Activated CD4-positive, alpha-beta T cell treated with anti-CD3 and anti-CD28 coated beads, Interleukin-2, amount 10 ng/mL, durations not matched to agents 7 days and 5 days (primary cell): ENCODE data around the gene SLCO2A1. TPM values are rescaled to one million over a fixed set of nuclear protein-coding genes. Genes with fewer than 3 reads are reported as not detected.
A peak's percentile ranks its signal among the peaks of the same experiment; 100 is the strongest.

Source experiments
- CTCF ChIA-PET: fragments of 350-600 bp; sonication (Branson Sonifier 250); formaldehyde crosslinking; loops from one replicate; lab custom pipeline; 2021; ENCODE audit warnings: antibody characterized with exemption; lab: Charles Lee
- POLR2A ChIA-PET: fragments of 350-600 bp; sonication (Branson Sonifier 250); formaldehyde crosslinking; loops from one replicate; lab custom pipeline; 2021; ENCODE audit warnings: antibody characterized with exemption; lab: Charles Lee
- DNase-seq: peaks from one replicate; pipeline ENCODE4 v3.0.0-alpha.2; 2020
- H3K27ac Mint-ChIP-seq: one replicate; pipeline ENCODE4 v1.8.0; 2021; ENCODE audit warnings: mild to moderate bottlenecking, moderate library complexity, mixed read lengths
- H3K27me3 Mint-ChIP-seq: one replicate; pipeline ENCODE4 v1.8.0; 2021; ENCODE audit warnings: mixed read lengths
- H3K36me3 Mint-ChIP-seq: one replicate; pipeline ENCODE4 v1.8.0; 2021; ENCODE audit warnings: low read depth, mixed read lengths
- H3K4me1 Mint-ChIP-seq: one replicate; pipeline ENCODE4 v1.8.0; 2021; ENCODE audit warnings: mixed read lengths
- H3K4me3 Mint-ChIP-seq: one replicate; pipeline ENCODE4 v1.8.0; 2021; ENCODE audit warnings: mild to moderate bottlenecking, moderate library complexity, mixed read lengths
- H3K9me3 Mint-ChIP-seq: one replicate; pipeline ENCODE4 v1.8.0; 2021; ENCODE audit warnings: mixed read lengths
- total RNA-seq, 2 experiments: library from RNA; stranded (reverse); gene quantifications; one replicate each; pipeline ENCODE4 v1.2.3, GENCODE V29; 2021

SLCO2A1 gene
- total RNA-seq, 2 experiments from 2014 or later, result not detected

DNA sequence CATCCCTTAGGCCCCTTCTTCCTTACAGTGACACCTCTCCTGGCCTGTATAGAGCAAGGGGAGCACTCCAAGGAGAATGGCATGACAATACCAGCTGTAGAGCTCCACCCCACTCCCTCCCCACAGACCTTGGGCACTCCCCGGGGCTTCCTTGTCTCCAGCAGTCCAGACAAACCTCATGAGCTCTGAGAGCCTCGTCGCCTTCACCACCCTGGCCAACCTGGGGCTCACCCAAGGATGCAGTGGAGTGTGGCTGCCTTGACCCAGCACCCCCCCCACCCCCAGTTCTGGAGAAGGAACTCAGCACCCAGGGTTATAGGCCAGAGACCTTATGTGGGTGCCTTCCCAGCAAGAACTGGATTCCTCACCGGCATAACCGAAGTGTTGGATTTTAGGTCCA is 7.4 kb upstream of the SLCO2A1 start:
- no peaks in the 10 kb centered on the region for H3K4me1 Mint-ChIP-seq
- CTCF ChIA-PET, result no interaction called here
- POLR2A ChIA-PET, result no interaction called here

GRCh38 chr3:134036291-134036690 is 6.6 kb upstream of the SLCO2A1 start:
- H3K36me3 Mint-ChIP-seq, result no peaks in the 10 kb centered on the region
- H3K27me3 Mint-ChIP-seq, result peaks cover 8% of the 10 kb centered on the region
- no peak for DNase-seq
- no peaks in the 10 kb centered on the region for H3K4me1 Mint-ChIP-seq
- no peaks in the 10 kb centered on the region for H3K9me3 Mint-ChIP-seq
- CTCF ChIA-PET, result no interaction called here
- H3K27ac Mint-ChIP-seq, result no peak overlapping the region
- POLR2A ChIA-PET, result no interaction called here
- no peak overlapping the region for H3K4me3 Mint-ChIP-seq

More for the DNA sequence above, 7.4 kb upstream of the SLCO2A1 start:
- H3K27me3 Mint-ChIP-seq, result peaks cover 3% of the 10 kb centered on the region
- no peaks in the 10 kb centered on the region for H3K36me3 Mint-ChIP-seq
- no peak for DNase-seq
- no peak overlapping the region for H3K4me3 Mint-ChIP-seq
- H3K9me3 Mint-ChIP-seq, result no peaks in the 10 kb centered on the region
- no peak overlapping the region for H3K27ac Mint-ChIP-seq

DNA sequence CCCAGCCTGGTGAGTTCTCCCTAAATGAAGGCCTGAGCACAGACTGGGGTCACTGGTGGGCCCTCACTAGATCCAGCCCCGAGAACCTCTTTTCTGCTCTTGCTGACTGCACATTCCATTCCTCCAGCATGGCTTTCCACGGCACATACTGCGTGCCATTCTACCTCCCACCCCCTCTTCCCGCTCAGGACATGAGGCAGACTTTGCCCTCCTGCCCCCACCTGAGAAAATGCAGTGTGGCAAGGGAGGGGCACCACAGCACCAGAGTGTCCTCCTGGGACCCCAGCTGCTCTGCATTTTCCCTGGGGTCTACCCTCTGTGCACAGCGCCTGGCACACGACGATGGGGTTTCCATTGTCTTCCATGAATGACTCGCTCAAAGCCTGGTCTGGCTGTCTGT is 6.1 kb upstream of the SLCO2A1 start:
- CTCF ChIA-PET, result no interaction called here
- no peaks in the 10 kb centered on the region for H3K9me3 Mint-ChIP-seq
- no peak overlapping the region for H3K4me3 Mint-ChIP-seq
- H3K27me3 Mint-ChIP-seq, result peaks cover 12% of the 10 kb centered on the region
- H3K27ac Mint-ChIP-seq, result no peak overlapping the region
- POLR2A ChIA-PET, result no interaction called here
- DNase-seq, result no peak
- no peaks in the 10 kb centered on the region for H3K36me3 Mint-ChIP-seq
- no peaks in the 10 kb centered on the region for H3K4me1 Mint-ChIP-seq

GRCh38 chr3:134034005-134034785 is 4.5 kb upstream of the SLCO2A1 start:
- no peak for DNase-seq
- H3K27ac Mint-ChIP-seq, result no peak overlapping the region
- H3K4me3 Mint-ChIP-seq, result no peak overlapping the region
- peaks cover 22% of the 10 kb centered on the region for H3K27me3 Mint-ChIP-seq
- ChIA-PET POLR2A (no interaction called here), CTCF (no interaction called here)
- peaks cover 5% of the 10 kb centered on the region for H3K4me1 Mint-ChIP-seq
- H3K36me3 Mint-ChIP-seq, result no peaks in the 10 kb centered on the region
- H3K9me3 Mint-ChIP-seq, result no peaks in the 10 kb centered on the region

- no peak for DNase-seq
- ChIA-PET CTCF (no interaction called here), POLR2A (no interaction called here)
- Mint-ChIP-seq H3K4me1 (peaks cover 5% of the 10 kb centered on the region), H3K9me3 (no peaks in the 10 kb centered on the region), H3K27ac (no peak overlapping the region), H3K27me3 (peaks cover 28% of the 10 kb centered on the region), H3K36me3 (no peaks in the 10 kb centered on the region), H3K4me3 (no peak overlapping the region)
Observed at GRCh38 chr3:134033315-134033996, 3.7 kb upstream of the SLCO2A1 start.

GRCh38 chr3:134031348-134031915 is 1.7 kb upstream of the SLCO2A1 start:
- Mint-ChIP-seq H3K36me3 (no peaks in the 10 kb centered on the region), H3K27me3 (peaks cover 41% of the 10 kb centered on the region), H3K4me3 (no peak overlapping the region), H3K4me1 (peaks cover 5% of the 10 kb centered on the region), H3K9me3 (no peaks in the 10 kb centered on the region), H3K27ac (no peak overlapping the region)
- no peak for DNase-seq
- CTCF ChIA-PET, result no interaction called here
- POLR2A ChIA-PET, result no interaction called here

DNA sequence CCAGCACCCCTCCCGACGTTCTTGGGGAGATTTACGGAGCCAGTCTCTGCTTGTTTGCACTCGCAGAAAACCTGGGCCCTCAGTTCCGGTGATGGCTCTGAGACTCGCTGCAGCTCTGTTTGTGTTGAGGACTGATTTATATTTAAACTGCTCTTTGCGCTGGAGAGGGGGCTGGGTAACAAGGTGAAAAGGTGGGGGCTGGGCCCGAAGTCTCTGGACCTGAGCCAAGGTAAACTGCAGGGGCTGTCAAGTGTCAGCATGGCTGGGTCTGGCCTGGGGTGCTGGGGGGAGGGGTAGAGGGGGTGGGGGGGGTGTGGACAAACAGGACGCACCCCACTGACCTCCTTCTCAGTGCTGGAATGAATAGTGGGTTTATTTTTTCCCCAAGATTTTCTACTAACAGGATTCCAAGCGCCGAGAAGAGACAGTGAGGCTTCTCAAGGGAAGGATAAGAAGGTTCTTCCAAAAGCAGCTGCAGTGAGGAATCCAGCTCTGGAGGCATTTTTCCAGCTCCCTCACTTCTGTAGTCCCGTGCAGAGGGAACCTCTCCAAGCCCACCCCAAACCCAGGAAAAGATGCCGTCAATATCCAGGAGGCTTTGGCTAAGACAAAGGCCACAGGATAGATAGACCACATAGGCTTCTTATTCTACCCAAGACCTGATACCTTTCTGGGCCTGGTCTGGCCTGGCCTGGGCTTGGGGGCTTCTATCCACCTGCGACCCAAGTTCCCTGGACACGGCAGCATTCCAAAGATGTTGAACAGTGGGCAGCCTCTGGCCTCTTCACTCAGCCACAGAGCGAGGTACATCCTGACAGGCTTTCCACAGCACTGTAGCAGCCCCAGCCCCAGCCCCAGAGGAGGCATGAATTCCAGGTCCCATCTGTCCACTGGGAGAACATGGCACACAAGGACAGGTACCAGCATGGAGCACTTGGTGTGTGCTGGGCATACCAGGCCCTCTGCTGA is 938 bp upstream of the SLCO2A1 start:
- Mint-ChIP-seq H3K4me3 (peak overlapping the region; percentile 10), H3K36me3 (no peaks in the 10 kb centered on the region), H3K9me3 (no peaks in the 10 kb centered on the region), H3K27me3 (peaks cover 46% of the 10 kb centered on the region), H3K4me1 (peaks cover 5% of the 10 kb centered on the region), H3K27ac (no peak overlapping the region)
- ChIA-PET POLR2A (no interaction called here), CTCF (no interaction called here)
- DNase-seq, result no peak

GRCh38 chr3:134029256-134029733 is 430 bp downstream of the SLCO2A1 start:
- Mint-ChIP-seq H3K4me3 (peak overlapping the region; percentile 25), H3K27ac (no peak overlapping the region), H3K9me3 (no peaks in the 10 kb centered on the region), H3K27me3 (peaks cover 50% of the 10 kb centered on the region), H3K4me1 (peaks cover 5% of the 10 kb centered on the region), H3K36me3 (no peaks in the 10 kb centered on the region)
- DNase-seq, result no peak
- ChIA-PET POLR2A (no interaction called here), CTCF (no interaction called here)

DNA sequence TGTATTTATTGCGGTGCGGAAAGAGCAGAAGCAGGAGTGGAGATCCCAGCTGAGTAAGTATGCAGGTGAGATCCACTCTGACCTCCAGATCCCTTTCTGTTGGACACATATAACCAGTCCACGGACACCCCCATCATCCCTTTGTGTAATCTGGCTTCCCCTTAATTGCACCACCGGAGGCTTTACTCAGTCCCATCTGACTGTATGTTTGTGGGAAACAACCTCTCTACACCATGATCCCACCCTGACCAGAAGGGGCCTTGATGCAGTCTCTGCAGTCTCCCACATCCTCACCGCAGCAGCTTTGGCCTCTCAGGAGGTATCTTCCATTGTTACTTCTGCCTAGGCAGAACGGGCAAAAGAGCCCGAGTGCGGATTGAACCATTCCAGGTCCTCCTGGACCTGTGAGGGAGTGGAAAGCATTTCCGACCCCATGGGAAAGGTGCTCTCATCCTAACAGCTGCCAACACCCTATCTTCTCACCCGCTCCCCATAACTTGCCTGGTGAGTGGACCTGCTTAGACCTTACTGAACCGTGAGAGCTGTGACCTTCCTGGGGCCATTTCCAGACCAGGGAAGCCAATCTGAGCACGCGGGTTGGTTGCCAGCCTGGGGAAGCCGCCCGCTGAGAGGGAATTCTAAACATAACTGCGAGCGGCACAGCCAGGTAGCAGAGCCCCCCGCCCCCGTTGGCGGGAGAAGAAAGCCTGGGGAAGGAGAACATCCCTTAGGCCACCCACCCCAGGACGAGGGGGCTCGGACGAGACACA is 1.1 kb downstream of the SLCO2A1 start:
- H3K4me3 Mint-ChIP-seq, result no peak overlapping the region
- no peaks in the 10 kb centered on the region for H3K9me3 Mint-ChIP-seq
- H3K27ac Mint-ChIP-seq, result no peak overlapping the region
- no peak for DNase-seq
- H3K27me3 Mint-ChIP-seq, result peaks cover 50% of the 10 kb centered on the region
- H3K4me1 Mint-ChIP-seq, result peaks cover 5% of the 10 kb centered on the region
- ChIA-PET POLR2A (no interaction called here), CTCF (interaction anchor here (1.2 kb wide), 1 partner anchor 10 kb away, joined by 3 read pairs; no protein-coding TSS in a partner anchor)
- no peaks in the 10 kb centered on the region for H3K36me3 Mint-ChIP-seq

DNA sequence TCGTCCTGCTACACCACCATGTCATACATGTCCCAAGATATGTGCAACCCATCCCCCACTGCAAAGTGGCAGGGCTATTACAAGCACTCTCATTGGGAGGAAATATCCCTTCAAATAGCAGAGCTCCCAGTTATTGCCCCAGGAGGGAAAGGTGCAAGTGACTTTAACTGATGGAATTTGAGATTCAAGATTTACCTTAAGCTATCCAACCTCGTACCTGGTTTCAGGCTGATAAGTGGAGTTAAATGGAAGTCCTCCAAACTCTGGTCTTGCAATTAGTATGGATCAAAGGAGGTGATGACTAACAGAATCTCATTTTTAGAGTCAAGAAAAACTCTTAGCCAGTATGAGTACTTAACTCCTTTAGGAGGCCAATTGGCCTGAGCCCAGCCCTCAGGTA is 2.1 kb downstream of the SLCO2A1 start:
- H3K4me1 Mint-ChIP-seq, result peaks cover 5% of the 10 kb centered on the region
- POLR2A ChIA-PET, result no interaction called here
- H3K36me3 Mint-ChIP-seq, result no peaks in the 10 kb centered on the region
- CTCF ChIA-PET, result interaction anchor here (1.2 kb wide), 1 partner anchor 11 kb away, joined by 3 read pairs; no protein-coding TSS in a partner anchor
- H3K9me3 Mint-ChIP-seq, result no peaks in the 10 kb centered on the region
- H3K27ac Mint-ChIP-seq, result no peak overlapping the region
- peaks cover 56% of the 10 kb centered on the region for H3K27me3 Mint-ChIP-seq
- no peak overlapping the region for H3K4me3 Mint-ChIP-seq
- no peak for DNase-seq

GRCh38 chr3:134020135-134020680 is 9.5 kb downstream of the SLCO2A1 start:
- no peak for DNase-seq
- ChIA-PET CTCF (no interaction called here), POLR2A (no interaction called here)
- Mint-ChIP-seq H3K36me3 (no peaks in the 10 kb centered on the region), H3K4me3 (no peak overlapping the region), H3K9me3 (no peaks in the 10 kb centered on the region), H3K27me3 (peaks cover 12% of the 10 kb centered on the region), H3K27ac (no peak overlapping the region), H3K4me1 (no peaks in the 10 kb centered on the region)

GRCh38 chr3:134018850-134019249 is 10.9 kb downstream of the SLCO2A1 start:
- Mint-ChIP-seq H3K9me3 (no peaks in the 10 kb centered on the region), H3K4me3 (no peak overlapping the region), H3K27ac (no peak overlapping the region), H3K4me1 (no peaks in the 10 kb centered on the region), H3K27me3 (peaks cover 17% of the 10 kb centered on the region), H3K36me3 (no peaks in the 10 kb centered on the region)
- ChIA-PET CTCF (no interaction called here), POLR2A (no interaction called here)
- DNase-seq, result no peak
